ENCODE results near the gene TUBA4B.
"Not testable (repeated sequence)": the region's sequence is repeated elsewhere in the genome, so short reads cannot be mapped to it uniquely, and the experiment has no call there.

The TUBA4B gene

DNA sequence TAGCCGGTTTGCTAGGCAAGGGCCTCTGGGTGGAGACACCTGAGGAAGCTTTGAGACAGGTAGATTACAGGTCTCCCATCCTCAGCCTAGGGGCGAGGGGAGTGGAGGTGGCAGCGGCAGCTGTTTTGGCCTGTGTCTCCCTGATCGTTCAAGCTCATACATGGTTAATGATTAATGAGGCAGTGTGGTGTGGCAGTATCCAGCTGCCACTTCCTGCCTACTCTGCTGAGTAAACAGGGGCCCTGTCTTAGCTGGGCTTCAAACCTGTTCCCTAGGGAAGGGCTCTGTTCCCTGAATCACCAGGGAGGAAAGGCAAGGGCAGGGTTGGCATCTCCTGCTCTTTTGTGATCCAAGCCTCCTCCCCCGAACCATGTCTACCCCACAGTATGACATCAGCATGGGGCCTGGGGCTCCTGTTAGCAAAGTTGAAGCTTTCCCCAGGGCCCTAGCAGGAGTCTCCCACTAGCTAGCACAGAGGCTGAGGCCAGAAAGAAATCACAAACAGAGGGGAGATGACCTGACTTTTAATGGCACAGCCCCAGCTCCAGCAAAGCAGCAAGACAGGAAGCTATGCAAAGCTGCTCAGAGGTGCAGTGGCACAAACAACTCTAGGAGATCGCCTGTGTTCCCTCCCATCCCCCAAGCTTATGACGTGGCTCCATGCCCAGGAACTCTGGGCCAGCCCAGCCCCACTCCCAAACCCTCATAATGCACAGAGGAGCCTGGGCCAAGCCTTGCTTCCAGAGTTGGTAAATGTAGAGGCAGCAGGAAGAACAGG is 3.7 kb upstream of the TUBA4B start:
- no peak for DNase-seq

DNA sequence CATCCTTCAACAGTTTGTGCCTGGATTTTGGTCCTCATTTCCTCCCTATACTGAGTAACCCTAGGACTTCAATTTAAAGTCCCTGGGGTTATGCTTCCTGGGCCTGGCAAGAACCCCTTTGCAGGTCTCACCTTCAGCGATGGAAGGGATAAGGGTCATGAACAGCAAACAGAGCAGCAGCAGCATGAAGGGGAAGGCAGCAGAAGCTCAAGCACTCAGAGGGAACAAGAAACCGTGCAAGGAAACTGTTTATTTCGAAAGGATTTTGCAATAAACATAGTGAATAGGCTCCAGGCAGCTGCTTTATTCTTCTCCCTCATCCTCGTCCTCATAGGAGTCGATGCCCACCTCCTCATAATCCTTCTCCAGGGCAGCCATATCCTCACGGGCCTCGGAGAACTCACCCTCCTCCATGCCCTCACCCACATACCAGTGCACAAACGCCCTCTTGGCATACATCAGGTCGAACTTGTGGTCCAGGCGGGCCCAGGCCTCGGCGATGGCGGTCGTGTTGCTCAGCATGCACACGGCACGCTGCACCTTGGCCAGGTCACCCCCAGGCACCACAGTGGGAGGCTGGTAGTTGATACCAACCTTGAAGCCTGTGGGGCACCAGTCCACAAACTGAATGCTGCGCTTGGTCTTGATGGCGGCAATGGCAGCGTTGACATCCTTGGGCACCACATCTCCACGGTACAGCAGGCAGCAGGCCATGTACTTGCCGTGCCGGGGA is 2.8 kb upstream of the TUBA4B start:
- no peak for DNase-seq

DNA sequence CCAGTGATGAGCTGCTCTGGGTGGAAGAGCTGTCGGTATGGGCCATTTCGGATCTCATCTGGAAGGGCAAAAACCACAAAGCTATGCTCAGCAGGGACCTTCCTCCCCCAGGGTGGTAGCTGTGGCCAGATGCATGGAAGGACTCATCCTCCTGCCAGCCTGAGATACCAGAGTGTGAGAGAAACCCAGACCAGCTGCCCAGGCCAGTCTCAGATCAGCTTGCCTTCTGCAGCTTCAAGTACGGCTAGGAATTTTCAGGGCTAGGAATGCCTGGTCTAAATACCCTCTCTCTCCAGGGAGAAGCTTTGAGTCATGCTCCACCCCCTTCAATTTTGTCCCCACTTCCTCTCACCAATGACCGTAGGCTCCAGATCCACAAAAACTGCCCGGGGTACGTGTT is 1.4 kb upstream of the TUBA4B start:
- no peak for DNase-seq

DNA sequence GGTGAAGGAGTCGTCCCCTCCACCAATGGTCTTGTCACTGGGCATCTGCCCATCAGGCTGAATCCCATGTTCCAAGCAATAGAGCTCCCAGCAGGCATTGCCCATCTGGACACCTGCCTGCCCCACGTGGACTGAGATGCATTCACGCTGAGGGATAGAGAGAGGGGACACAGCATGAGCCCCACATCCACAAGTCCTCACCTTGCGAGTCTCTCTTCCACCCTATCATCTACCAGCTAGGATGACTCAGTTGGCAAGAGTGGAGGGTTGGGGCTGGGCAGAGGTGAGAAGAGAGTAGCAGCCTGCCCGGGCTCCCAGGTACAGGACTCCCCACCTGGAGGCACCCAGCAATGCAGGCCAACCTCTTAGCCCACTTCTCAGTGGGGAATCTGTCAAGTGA is 959 bp upstream of the TUBA4B start:
- no peak for DNase-seq

DNA sequence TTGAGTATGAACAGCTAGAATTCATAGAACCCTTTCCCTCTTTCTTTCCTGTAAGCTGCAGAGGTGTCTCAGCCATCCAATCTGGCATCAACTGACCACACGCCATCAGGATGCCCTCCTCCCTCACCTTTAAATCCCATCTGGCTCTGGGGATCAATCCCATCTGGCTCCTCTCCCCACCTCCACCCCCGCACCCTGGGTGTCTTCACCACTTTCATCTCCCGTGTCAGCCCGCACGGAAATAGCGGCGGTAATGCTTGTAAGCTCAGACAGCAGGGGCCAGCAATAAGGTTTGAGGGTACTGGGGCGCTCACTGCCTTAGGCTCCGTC is 508 bp upstream of the TUBA4B start:
- DNase-seq = no peak

DNA sequence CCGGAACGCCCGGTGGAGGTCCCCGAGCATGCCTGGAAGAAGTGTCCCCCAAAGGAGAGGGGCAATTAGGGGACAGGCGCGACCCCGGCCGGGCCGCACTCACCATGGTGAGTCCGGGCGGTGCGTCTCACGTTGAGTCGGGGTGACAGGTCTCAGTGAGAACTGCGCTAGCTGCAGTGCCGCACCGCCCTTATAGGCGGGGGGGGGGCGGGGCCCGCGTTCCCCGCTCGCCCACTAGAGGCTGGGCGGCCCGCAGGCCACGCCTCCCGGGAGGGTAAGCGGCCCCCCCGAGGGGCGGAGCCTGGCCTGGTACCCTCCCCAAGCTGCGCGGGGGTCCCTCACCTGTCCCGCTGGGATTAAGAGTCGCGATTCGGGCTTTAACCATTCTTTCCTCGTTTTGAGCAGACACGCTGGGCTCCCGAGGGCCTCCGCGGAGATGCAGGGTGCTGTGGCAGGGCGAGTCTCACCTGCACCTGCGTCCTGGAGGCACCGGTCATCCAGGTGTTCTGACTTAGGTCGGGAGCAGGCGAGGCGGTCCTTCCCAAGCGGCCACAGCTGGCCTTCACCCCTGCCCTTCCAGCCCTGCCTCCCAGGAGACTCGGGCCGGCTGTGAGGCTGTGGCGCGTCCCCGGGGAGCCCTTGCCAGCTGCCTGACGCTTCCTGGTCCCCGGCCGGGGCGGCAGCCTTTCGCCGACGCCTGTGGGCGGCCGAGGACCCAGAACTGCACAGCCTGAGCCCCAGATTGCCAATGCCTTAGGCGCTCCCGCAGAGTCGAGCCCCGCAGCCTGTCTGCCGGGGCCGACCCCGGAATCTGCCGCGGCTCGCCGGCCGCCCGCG is 928 bp downstream of the TUBA4B start, which contains the start of gene TUBA4A:
Gene TUBA4A, minus strand, starts transcription at position 166 of the 837 bp plus-strand sequence. Its CDS starts 60 bp downstream, at position 106.
- no peak for DNase-seq

DNA sequence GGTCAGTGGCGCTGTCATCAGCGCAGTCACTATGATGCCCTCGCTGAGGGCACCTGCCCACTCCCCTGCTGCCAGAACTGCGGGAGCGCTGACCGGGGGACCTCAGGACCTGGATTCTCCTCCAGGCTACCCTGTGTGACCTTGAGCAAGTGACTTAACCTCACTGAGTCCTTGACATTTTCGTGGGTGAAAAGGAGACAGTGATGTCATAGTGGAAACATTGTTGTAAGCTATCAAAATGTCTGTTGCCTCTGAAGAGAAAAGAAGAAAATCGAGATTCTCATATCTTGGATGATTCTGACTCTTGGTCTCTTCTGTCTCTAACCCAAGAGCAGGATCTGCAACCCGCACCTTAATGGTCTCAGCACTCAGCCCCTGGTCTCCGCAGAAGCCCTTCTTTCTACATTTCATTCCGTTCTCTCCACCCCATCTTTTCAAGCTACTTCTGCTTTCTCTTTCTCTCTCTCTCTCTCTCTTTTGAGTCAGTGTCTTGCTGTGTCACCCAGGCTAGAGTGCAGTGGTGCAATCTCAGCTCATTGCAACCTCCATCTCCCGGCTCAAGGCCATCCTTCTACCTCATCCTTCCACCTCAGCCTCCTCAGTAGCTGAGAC is 1.7 kb downstream of the TUBA4B start:
- DNase-seq = no peak

DNA sequence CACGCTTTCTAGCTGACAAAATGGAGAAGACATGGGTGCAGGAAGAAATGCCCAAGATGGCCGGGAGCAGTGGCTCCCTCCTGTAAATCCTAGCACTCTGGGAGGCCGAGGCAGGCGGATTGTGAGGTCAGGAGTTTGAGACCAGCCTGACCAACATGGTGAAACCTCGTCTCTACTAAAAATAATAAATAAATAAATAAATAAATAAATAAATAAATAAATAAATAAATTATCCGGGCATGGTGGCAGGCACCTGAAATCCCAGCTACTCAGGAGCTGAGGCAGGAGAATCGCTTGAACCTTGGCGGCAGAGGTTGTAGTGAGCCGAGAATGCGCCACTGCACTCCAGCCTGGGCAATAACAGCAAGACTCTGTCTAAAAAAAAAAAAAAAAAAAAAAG is 5.9 kb downstream of the TUBA4B start:
- DNase-seq = not testable (repeated sequence)

DNA sequence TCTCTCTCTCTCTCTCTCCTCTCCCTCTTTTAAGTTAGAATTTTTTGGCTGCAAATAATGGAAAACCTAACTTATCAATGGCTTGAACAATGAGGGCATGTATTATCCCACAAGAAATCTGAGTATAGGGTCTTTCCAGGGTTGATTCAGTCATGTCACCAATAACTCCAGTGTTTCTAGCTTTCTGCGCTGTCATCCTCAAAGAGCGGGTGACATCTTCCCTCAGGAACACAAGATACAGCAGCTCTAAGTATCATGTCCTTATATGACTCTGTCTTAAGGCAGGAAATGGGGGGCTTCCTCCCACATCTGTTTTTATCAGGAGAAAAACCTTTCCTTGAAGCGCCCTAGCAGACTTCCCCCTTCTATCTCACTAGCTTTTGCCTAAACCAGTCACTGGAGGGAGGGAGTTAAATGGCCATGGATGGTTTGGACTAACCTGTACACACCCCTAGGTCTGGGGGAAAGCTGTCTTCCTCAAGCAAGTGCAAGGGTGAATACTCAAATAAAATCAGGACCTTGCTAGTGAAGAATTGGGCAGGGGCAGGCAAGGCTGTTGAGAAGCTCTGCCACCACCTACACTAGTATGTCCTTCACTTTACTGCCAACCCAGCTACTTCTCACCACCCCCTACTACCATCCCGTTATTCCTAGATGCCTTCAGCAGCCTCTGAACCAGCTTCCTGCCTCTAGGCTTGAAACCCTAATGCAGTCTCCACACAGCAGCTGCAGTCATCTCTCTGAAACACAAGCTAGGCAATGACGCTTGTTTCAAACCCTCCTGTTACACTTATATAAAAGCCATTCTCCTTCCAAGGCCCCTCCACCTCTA is 8.2 kb downstream of the TUBA4B start:
- DNase-seq = no peak

DNA sequence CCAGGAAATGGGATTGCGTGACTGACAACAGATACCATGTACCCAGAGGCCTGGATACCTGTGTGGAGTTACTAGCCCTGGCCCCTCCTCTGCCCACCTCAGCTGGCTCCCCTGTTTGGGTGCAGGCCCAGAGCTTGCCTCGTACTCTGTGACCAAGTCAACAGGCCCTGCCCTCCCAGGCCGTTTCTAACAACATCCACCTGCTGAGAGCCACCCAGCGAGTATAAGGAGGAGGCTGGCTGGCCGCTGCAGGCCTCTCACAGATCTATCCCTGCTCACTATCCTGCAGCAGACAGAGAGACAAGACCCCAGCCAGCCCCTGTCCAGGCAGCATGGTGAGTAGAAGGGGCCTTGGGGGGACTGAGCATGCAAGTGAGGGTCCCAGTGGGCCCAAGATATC is 13.2 kb downstream of the TUBA4B start:
- no peak for DNase-seq

DNA sequence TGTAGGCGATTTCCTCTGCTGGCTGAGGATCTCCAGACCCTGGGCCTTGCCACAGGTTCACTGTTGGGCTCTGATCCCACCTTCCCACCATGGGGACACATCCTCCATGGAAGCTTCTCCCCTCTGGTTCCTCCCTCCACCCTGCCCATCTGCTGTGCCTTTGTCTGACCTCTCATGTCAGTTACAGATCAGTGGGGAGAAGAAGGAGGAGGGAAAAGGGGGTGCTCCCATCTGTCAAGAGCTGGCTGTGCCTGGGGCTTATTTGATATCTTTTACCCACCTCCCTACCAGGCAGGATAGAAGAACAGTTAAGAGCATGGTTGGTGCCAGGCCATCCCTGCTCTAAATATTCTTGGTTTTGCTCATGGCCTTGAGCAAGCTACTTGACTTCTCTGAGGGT is 13.8 kb downstream of the TUBA4B start:
- DNase-seq = no peak

DNA sequence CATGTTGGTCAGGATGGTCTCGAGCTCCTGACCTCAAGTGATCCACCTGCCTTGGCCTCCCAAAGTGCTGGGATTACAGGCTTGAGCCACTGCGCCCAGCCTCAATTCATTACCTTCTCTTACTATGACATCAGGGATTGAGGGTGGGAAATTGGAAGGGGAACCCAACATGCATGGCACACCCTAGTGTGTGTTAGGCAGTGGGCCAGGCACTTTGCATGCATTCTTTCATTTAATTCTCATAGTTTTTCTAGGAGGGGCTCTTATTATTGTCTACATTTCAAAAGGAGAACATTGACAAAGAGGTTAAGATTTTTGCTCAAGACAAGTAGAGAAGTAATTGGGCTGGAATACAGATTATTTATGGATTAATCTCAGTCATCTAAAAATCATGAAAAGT is 15.3 kb downstream of the TUBA4B start:
- no peak for DNase-seq

DNA sequence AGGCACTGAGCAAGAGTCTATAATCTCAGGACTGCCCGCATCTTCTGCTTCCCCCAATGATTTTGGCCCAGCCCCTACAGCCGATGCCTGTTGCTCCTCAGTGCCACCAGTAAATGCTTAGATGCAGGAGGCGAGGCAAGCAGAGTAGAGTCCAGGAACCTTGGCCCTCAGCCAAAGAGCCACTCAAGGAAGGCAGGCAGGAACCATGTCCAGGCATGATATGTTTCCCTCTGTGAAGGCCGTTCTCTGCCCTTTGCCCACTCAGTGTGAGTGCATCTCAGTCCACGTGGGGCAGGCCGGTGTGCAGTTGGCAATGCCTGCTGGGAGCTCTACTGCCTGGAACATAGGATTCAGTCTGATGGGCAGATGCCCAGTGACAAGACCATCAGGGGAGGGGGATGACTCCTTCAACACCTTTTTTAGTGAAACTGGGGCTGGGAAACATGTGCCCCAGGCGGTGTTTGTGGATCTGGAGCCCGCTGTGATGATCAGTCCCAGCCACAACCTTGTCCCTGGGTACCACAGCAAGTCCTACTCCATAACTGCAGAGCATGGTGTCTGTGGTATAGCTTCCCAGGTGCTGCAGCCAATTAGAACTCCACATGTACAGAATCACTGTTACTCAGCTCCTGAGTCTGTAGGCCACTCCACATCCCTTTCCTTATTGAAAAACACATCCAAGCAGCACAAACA is 16.5 kb downstream of the TUBA4B start:
- DNase-seq = no peak

DNA sequence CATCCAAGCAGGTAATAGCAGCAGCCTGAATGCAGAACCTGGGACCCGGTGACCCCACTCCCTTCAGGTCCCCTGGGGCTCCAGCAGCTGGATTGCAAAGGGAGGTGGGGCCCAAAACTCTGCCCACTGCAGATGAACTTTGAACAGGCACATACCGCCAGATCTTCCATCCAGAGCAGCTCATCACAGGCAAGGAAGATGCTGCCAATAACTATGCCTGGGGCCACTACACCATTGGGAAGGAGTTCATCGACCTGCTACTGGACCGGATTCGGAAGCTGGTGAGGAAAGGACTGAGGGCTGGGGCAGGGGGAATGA is 17.0 kb downstream of the TUBA4B start:
- DNase-seq = no peak

DNA sequence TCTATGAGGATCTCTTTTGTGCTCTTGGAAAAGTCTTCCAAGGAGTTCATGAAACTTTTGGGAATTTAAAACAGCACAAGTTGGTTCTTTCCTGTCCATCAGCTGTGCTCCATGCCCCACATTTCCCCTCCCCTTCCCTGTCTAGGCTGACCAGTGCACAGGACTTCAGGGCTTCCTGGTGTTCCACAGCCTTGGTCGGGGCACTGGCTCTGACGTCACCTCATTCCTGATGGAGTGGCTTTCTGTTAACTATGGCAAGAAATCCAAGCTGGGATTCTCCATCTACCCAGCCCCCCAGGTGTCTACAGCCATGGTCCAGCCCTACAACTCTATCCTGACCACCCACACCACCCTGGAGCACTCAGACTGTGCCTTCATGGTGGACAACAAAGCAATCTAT is 18.0 kb downstream of the TUBA4B start:
- DNase-seq = no peak

DNA sequence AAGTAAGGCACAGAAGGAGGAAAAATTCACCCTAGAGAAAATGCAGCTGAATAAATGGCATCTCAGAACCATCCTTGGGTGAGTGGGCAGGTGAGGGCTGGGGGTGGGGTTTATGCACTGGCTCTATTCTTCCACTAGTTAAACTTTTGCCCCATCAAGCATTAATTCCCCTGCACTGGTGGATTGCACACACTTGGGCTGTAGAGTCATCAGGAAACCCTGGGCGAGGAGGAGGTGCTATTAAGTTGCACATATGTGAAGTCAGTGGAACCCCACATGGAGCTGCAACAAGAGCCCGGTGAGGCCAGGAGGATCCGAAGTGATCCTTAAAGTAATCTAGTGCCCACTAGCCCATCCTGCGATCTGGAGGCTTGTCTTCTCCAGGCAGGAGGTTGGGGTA is 19.3 kb downstream of the TUBA4B start:
- DNase-seq = no peak

DNA sequence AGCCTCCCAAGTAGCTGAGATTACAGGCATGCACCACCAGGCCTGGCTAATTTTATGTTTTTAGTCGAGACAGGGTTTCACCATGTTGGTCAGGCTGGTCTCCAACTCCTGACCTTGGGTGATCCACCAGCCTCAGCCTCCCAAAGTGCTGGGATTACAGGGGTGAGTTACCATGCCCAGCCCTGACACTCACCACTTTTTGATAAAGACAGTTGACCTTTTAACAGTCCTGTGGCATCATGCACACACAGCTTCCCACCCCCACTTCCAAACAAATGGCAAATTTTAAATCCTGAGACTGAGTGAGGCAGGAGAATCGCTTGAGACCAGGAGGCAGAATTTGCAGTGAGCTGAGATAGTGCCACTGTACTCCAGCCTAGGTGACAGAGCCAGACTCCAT is 20.0 kb downstream of the TUBA4B start:
- DNase-seq = no peak

DNA sequence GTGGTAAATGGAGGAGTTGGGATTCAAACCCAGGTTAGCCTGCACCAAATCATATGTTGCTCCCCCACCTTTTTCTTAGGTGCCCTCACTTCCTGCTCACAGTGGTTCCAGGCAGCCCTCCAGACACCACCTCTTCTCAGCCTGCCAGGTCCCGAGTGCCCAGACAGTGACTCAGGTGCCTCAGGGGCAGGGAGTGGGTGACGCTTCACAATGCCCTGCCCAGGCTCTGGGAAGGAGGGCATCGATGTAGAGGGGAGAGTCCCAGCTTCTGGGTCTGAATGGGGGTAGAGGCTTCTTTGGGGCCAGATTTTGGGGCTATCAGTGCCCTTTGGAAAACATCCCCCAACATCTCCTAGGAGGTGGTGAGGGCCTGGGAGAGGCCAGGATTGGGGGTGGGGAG is 20.9 kb downstream of the TUBA4B start:
- DNase-seq = no peak

DNA sequence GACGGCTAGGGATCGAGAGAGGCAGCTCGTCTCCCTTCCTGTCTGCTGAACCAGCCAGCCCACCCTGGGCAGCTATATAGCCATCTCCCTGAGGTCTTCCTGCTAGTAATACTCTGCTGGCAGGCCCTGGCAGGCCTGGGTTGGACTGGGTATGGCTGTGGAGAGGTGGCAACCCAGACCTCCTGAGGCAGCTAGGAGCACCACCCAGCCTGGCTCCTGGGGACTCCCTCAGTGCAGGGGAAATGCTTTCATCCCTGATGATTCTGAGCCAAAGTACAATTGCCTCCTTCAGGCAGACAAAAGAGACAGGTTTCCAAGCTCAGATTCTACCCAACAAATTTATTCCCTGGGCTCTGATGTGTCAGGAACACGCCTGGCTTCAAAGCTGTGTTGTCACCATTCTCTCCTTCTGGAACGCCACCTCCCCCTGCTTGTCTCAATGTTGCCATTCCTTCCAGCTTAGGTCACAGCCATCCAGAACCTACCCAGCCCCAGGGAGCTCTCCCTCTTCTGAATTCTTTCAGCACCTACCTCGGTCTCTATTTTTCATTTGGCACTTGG is 21.4 kb downstream of the TUBA4B start:
- DNase-seq = no peak

DNA sequence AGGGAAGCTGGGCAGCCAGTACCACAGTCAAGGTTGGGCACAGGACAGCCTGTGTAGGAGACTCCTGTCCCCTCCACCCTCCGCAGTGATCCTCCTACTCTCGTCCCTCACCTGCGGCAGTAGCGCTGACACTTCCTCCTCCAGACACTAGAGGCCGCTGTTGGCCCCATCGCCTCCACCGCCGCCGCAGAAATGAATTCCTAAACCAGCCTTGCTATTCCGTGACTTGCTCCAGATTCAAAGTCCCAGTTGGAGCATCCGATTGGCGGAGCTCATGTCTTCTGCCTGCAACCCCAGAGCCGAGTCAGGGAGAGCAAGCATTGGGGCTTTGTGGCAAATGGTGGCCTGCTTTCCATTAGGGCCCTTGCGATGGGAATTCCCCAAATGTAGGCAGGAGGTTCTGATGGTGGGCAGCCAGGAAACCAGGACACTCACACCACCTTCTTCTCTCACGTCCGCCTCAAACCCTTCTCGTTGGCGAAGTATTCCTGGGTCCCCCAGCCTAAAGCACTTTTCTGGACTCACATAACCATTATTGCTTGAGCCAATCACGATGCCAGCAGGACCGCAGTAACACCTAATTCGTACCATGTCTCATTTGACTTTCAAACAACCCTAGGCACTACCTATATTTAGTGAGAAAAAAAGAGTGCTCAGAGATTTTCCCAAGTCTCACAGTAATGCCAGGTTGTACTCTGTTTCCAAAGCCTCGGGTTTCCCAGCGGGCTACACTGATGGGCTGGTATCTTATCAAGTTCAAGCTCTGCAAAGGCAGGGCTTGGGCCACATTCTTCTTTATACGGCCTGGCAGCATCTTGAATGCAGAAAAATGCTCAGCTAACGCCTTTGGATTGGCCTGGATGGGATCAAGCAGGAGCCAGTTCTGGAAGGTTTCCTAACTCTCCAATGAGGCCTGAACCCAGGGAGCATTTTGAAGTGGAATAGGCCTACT is 24.9 kb downstream of the TUBA4B start:
- DNase-seq = no peak

Data from cortex of kidney (tissue), 1 donor.